HG03060 (cell line): Measurements from ENCODE around the gene TRIM32.
"Not testable (repeated sequence)": the region's sequence is repeated elsewhere in the genome, so short reads cannot be mapped to it uniquely, and the experiment has no call there.

Experiments used
- ATAC-seq: cut with Tn5 transposase; IDR thresholded peaks from one replicate; pipeline ENCODE4 v1.9.1; 2021; ENCODE audit warnings: low read depth, moderate number of reproducible peaks; ENCODE audit not compliant: unreplicated experiment

TRIM32 gene

GRCh38 chr9:116673375-116673774, 13.7 kb upstream of the TRIM32 start:
- ATAC-seq, result no peak

DNA sequence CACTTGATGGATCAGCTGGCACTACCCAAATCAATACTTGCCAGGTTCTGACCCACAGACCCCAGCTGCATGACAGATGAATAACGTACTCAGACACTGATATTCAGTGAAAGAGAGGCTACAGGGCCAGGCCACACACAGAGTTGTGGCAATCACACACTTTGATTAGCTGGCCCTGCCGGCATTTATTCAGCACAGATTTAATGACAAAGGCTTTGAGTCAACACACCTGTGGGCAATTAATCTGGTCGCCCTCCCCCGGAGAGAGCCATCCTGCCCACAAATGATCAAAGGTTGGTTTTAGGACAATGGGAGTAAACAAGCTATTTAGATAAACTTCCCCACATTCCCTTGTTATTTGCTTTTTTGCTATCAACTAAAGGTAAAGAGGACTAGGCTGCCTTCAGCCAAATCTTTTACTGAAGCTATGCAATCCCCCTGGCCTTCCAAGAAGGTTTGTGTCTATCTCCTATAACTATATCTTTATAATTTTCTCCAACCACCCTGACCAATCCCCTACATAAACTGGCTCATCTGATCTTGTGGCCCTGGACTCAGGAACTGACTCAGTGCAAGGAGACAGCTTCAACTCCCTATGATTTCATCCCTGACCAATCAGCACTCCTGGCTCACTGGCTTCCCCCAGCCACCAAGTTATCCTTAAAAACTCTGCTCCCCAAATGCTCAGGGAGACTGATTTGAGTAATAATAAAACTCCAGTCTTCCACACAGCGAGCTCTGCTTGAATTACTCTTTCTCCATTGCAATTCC, 12.7 kb upstream of the TRIM32 start:
- no peak for ATAC-seq

DNA sequence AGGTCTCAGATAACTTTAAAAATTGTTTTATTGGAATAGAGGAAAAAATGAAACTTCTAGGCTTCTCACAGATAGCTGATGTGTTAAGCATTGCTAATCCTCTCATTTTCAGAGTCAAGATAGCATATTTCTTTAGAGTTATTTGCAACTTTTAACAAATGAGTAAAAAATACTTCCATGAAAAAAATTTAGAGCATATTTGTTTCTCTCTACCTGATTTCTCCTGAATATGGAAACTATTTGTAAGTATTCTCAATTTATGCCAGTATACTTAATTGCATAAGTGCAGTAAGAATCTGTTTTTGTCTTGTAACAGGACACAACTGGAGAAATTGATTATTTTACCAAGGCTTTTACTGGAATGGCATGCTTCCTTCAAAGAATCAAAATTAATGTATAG, 3.6 kb upstream of the TRIM32 start:
- ATAC-seq, result no peak

DNA sequence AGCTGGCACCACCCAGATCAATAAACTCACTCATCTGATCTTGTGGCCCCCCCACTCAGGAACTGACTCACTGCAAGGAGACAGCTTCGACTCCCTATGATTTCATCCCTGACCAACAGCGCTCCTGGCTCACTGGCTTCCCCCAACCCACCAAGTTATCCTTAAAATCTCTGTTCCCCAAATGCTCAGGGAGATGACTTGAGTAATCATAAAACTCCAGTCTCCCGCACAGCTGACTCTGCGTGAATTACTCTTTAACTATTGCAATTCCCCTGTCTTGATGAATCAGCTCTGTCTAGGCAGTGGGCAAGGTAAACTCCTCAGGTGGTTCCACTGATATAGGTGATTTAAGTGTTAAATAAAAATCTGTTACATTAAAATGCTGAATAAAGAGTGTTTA, 1.9 kb upstream of the TRIM32 start:
- no peak for ATAC-seq

GRCh38 chr9:116686135-116686534, 970 bp upstream of the TRIM32 start:
- ATAC-seq, result no peak

DNA sequence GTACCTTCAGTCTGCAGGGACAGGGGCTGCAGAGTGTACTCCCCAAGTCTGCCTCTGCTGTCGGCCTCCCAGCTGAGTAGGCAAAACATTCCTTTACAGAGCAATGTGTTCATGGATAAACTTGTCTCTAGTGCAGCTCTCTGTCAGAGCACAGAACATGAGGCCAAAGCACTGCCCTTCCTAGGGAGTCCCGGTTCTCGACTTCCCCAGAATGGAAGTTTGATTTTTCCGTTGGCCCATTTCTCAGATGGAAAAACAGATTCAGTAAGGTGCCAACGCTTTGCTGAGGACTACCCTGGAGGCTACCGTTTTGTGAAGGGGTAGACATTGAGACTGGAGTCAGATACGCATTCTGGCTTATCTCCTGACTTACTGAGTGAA, 422 bp upstream of the TRIM32 start:
- ATAC-seq, result peak; percentile 26

DNA sequence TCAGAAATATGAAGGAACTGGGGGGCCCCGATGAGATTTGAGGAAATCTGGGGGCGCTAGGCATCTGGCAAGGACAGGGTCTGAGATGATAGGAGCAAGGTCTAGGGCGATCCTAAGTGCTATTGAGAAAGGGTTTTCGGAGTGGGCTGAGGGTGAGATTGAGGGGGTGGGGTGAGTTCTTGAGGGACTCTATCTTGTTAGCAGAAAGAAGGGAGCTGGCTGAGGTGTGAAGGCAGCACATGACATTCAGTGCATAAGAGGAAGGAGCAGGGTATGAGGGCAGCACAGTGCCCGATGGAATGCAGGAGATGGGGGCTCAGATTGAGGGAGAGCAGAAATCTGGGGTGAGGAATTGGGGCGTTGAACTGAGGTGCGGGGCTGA, 640 bp downstream of the TRIM32 start:
- ATAC-seq, result no peak

- ATAC-seq, result no peak
These were observed 1.8 kb downstream of the TRIM32 start for GRCh38 chr9:116688806-116689485.

DNA sequence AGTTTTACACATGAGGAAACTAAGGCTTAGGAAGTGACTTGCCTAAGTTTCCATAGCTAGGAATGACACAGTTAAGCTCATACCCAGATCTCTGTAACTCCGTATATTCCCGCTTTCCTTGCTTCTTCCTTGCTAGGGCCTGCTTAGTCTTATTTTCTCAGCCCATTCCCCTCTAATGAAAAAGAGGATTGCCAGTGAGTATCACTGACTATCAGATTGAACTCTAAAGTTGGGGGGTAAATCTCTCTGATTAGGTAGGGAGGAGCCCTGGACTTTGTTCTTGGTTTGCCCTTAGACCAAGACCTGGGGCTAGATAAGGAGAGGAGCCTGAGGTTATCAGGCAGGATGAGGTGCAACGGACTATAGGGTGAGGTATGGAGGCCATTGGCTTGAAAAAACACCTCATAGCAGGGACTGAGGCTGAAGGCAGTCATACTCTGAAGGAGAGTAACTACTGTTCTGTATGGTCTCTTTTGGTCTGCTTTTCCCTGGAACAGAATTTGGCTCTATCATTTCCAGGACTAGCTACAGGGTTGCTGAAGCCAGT, 2.5 kb downstream of the TRIM32 start:
- no peak for ATAC-seq

DNA sequence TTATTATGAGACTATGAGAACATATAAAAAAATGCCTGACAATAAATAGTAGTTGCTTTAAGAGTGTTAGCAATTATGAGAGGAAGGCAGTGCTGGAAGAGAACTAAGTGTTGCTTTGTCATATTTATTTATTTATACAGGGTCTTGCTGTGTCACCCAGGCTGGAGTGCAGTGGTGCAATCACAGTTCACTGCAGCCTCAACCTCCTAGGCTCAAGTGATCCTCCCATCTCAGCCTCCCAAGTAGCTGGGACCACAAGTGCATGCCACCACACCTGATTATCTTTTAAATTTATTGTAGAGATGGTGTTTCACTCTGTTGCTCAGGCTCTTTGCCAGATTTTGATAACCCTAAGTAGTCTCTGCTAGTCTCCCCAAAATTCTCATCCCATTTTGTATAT, 3.7 kb downstream of the TRIM32 start:
- ATAC-seq, result not testable (repeated sequence)

DNA sequence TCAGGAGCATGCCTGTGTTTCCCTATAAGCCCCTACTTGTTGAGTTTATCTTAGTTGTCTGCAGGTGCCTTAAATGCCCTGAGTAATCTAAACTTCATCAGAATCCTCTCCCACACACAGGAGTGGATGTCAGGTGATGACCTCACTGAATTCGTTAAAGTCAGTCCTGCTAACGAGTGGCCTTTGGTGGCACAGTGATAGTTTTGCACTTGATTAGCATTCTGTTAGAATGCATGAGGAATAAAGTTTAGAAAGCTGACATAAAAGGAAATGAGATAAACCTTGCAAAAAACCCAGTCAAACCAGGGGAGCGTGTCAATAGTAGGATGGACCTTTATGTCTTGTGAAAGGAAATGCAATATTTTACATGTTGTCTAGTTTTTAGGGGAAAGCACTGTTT, 4.5 kb downstream of the TRIM32 start:
- ATAC-seq, result no peak

- no peak for ATAC-seq
These were observed 5.5 kb downstream of the TRIM32 start for GRCh38 chr9:116692616-116693015.

DNA sequence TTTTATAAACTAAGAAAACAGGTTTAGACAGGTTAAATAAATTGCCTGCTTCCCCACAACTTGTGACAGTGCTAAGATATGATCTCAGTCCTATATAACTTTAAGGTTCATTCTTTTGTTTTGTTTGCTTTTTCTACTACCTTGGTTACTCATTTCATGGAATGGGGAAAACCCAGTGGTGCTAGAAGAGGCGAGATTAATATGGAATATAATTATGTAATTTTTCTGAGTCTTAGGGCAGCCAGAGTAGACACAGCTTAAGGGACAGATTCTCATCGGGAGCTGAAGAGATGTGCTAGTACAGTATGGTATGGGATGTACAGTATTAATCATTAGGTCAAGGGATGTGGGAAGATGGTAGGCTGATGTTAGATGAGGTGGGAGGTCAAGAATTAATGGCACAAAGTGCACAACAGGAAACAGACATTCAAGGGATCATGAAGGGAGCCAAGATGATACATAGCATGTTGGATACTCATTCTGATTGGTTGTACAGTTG, 6.2 kb downstream of the TRIM32 start:
- no peak for ATAC-seq

DNA sequence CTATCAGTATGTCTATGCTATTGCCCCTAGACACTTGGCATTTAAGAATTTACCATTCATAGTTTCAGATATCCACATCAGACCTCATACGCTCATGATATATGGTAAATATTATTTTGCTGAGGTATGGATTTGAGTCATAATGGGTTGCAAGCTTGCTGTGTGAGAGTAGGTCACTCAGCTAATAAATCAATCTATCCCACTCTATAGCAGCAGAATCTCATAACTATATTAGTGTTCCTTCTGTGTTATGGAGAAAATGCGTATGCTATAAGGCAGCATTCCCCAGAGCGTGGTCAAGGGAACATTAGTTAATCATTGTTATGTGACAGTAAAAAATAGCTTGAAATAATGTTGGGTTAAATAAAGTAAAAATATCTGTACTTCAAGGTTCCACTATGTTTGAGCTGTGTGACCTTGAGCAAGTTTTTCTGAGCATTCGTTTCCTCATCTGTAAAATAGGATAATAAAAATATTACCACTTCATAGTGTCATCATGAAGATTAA, 7.7 kb downstream of the TRIM32 start:
- no peak for ATAC-seq

DNA sequence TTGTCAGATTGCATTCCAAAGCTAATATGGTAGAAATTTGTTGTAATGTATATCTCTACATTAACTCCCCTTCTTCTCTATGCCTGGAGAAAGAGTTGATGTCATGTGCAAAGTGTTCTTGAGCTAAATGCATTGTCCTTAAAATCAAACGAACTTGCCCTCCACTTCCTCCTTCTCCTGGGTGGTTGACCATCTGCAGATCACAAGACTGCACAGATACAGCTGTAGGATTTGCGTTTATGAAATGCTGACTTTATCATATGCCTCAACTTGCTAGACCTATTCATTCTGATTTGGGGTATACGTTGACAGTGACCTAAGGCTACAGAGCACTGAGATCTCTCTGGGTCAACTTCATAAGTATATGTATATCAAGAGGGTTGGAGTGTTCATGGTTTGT, 8.3 kb downstream of the TRIM32 start:
- ATAC-seq, result no peak

- ATAC-seq, result no peak
These were observed 10.3 kb downstream of the TRIM32 start for GRCh38 chr9:116697362-116697761.

GRCh38 chr9:116697887-116698286, 10.8 kb downstream of the TRIM32 start:
- no peak for ATAC-seq

- ATAC-seq, result no peak
These were observed 13.2 kb downstream of the TRIM32 start for GRCh38 chr9:116700279-116700678.

- ATAC-seq, result no peak
These were observed 14.1 kb downstream of the TRIM32 start for GRCh38 chr9:116700882-116701865.

GRCh38 chr9:116701940-116702642, 15.0 kb downstream of the TRIM32 start:
- no peak for ATAC-seq
